OCI-LY3 (cell line): ENCODE results near the gene ACOT4.

ENCODE experiments used
- EZH2phosphoT487 ChIP-seq: fragments of 200-600 bp; shearing (Covaris generic); IDR thresholded peaks from 2 replicates; pipeline ENCODE4 v1.6.1; 2018; ENCODE audit warnings: antibody characterized with exemption, mixed run types, low read depth
- TF ChIP-seq, protein P1 (sequence below): fragments of 200-600, 300-600 bp; sonication (generic); IDR thresholded peaks from 2 replicates; pipeline ENCODE4 v1.5.1; 2014; ENCODE audit warnings: antibody characterized with exemption, low read length, low read depth

DNA sequence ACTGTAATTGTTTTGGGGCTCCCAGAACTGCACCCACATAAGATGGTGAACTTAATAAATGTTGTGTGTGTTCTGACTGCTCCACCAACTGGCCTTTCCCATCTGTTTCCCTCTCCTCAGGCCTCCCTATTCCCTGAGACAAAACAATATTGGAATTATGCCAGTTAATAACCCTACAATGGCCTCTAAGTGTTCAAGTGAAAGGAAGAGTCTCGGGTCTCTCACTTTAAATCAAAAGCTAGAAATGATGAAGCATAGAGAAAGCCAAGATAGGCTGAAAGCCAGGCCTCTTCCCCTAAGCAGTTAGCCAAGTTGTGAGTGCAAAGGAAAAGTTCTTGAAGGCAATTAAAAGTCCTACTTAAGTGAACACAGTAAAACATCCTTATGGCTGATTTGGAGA is 34.0 kb downstream of the ACOT4 start:
- TF ChIP-seq, protein P1, sequence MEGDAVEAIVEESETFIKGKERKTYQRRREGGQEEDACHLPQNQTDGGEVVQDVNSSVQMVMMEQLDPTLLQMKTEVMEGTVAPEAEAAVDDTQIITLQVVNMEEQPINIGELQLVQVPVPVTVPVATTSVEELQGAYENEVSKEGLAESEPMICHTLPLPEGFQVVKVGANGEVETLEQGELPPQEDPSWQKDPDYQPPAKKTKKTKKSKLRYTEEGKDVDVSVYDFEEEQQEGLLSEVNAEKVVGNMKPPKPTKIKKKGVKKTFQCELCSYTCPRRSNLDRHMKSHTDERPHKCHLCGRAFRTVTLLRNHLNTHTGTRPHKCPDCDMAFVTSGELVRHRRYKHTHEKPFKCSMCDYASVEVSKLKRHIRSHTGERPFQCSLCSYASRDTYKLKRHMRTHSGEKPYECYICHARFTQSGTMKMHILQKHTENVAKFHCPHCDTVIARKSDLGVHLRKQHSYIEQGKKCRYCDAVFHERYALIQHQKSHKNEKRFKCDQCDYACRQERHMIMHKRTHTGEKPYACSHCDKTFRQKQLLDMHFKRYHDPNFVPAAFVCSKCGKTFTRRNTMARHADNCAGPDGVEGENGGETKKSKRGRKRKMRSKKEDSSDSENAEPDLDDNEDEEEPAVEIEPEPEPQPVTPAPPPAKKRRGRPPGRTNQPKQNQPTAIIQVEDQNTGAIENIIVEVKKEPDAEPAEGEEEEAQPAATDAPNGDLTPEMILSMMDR, result no peak
- TF ChIP-seq EZH2phosphoT487, result no peak
